NCI-H460 (cell line): ENCODE data around the gene MRPL43. TPM values are rescaled to one million over a fixed set of nuclear protein-coding genes. Genes with fewer than 3 reads are reported as not detected.
"Not testable (repeated sequence)": the region's sequence is repeated elsewhere in the genome, so short reads cannot be mapped to it uniquely, and the experiment has no call there.

Experiments used
- DNase-seq: peaks from one replicate; pipeline ENCODE4 v3.0.0-alpha.2; 2016; ENCODE audit warnings: low read depth; ENCODE audit errors: extremely low read depth
- polyA plus RNA-seq: library from polyadenylated mRNA; depleted of rRNA; stranded (reverse); fragments of >200 nt; gene quantifications from 2 replicates; pipeline ENCODE4 v1.2.3, GENCODE V29; 2014; cell fraction: nucleus; rRNA removed
- total RNA-seq: library from RNA; depleted of rRNA; stranded (reverse); fragments of >200 nt; shearing (Covaris generic); gene quantifications from 2 replicates; pipeline ENCODE4 v1.2.3, GENCODE V29; 2014; rRNA removed

MRPL43 gene
- total RNA-seq: 72.4 and 78.9 TPM in 2 replicates
- polyA plus RNA-seq: 125 and 166 TPM in 2 replicates

DNA sequence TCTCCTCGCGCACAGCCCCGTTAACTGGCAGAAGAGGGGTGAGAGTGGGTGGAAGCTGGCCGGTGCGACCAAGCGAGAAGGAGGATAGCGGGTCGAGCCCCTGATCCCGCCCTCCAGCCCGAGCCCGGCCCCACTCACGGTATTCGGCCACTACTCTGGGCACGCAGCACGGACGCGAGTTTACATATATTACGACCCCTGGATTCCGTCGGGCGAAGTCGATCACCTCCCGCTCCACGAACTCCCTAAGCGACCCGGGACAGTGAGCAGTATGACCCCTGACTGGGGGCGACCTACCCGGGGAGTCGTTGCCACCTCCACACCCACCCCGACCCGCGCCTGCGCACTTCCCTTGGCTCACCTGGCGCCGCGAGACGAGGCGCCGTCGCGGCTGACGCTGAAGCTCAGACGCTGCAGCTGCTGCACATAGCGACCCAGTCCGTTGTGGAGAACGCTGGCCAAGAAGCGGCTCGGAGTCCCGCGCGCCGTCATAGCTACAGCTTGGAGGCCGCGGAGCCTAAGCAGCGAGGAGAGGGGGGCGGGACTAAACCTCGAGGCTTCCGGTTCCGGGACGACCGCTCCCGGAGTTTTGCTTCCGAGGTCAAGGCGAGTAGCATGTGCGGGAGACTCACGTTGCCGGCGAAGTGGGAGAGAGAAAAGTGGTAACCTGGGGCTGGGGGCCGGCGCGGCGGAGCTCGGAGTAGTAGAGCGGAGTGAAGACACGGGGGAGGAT lies at the start of gene MRPL43, which contains the start of gene TWNK:
Gene MRPL43, minus strand, starts transcription at position 546 of the 733 bp plus-strand sequence. Its CDS starts 54 bp downstream, at position 492.
Gene TWNK, plus strand, starts transcription at position 592 of the 733 bp plus-strand sequence. CDS start 668 bp downstream, outside the sequence.
- DNase-seq: peak; percentile 72

GRCh38 chr10:101036726-101037125 lies 49.4 kb upstream of the MRPL43 start:
- DNase-seq: no peak

GRCh38 chr10:101035916-101036702 lies 48.8 kb upstream of the MRPL43 start:
- DNase-seq: no peak

DNA sequence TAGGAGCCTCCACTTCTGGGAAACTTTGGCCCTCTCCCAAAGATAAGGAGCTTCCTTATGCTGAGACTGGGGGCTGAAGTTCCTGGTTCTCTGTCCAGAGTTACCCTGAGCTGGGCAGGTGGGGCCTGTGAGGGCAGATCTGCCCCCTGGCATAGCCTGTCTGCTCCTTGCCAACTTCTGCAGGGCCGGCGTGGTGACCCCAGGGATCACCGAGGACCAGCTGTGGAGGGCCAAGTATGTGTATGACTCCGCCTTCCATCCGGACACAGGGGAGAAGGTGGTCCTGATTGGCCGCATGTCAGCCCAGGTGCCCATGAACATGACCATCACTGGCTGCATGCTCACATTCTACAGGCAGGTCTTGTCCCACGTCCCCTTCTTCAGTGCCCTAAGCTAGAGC lies 48.0 kb upstream of the MRPL43 start:
- DNase-seq: no peak

DNA sequence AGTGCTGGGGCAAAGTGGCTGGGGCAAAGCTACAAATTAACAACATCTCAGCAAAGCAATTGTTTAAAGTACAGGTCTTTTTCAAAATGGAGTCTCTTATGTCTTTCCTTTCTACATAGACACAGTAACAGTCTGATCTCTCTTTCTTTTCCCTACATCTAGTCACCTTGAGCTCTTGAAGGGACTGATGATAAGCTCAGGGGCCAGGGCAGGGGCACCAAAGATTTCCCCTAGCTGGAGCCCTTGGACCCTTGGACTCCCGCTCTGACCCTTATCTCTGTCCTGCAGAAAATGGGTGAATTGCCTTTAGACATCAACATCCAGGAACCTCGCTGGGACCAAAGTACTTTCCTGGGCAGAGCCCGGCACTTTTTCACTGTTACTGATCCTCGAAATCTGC lies 47.1 kb upstream of the MRPL43 start:
- DNase-seq: not testable (repeated sequence)

DNA sequence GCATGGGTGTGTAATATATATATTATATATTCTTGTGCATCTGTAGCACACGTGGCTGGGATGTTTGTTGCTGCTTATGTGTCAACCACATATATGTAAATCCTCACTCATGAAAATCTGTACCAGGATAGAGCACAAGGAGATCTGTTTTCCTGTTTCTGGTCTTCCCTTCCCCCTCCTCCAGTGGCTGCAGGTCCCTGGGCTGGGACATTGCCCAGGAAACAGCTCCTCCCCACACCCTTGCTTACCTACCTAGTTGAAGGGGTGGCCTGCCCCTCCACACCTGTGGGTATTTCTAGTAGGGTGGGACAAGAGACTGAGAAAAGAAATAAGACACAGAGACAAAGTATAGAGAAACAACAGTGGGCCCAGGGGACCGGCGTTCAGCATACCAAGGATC lies 46.0 kb upstream of the MRPL43 start:
- DNase-seq: no peak

GRCh38 chr10:101032637-101033224 lies 45.4 kb upstream of the MRPL43 start:
- DNase-seq: no peak

GRCh38 chr10:101031796-101032636 lies 44.7 kb upstream of the MRPL43 start:
- no peak for DNase-seq

- DNase-seq: peak; percentile 89
Measured at GRCh38 chr10:101031128-101031795, 44.0 kb upstream of the MRPL43 start, which contains the start of the genes PDZD7 and SFXN3. TSS of gene PDZD7 (minus strand) at chr10:101031129. CDS start at chr10:101030219, 910 bp downstream. TSS of gene SFXN3 (plus strand) at chr10:101031234. CDS start at chr10:101034695, 3,461 bp downstream.

- DNase-seq: no peak
Measured at GRCh38 chr10:101030496-101031127, 43.3 kb upstream of the MRPL43 start.

- no peak for DNase-seq
Measured at GRCh38 chr10:101029520-101030295, 42.4 kb upstream of the MRPL43 start.

DNA sequence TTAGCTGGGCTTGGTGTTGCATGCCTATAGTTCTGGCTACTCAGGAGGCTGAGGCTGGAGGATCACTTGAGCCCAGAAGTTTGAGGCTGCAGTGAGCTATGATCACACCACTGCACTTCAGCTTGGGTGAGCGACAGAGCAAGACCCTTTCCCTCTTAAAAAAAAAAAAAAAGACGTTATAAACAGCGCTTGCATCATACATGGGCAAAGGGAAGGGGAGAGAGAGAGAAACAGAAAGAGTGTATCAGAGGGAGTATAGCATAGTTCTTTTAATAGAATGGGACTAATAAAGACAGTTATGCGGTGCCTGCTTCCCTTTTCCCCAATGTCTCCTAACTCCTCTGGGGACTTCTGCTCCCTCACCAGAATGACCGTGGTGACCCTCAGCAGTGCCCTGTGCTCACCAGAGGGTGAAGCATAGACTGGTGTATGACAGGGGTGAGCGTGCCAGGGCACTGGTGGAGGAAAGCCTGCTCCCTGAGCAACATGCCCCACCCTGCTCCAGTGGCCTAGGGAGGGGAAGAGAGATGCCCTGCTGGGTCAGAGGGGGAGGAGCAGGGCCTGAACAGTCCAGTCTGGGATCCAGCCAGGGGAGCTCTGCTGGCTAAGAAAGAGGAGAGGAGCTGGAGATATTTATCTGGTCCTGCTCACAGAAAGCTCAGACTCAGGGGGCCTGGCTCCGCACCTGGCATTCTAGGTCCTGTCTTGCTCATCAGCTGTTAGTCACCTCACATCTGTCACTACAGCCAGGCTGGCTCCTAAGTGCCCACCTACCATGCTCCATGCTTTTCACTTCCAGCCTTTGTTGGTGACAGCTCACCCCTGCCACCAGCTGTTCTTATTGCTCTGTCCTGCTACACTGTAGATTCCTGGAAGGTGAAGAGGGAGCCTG lies 41.4 kb upstream of the MRPL43 start:
- DNase-seq: no peak

- DNase-seq: no peak
Measured at GRCh38 chr10:101027106-101027720, 39.9 kb upstream of the MRPL43 start.

- no peak for DNase-seq
Measured at GRCh38 chr10:101022967-101023705, 35.8 kb upstream of the MRPL43 start.

- no peak for DNase-seq
Measured at GRCh38 chr10:101021692-101022251, 34.5 kb upstream of the MRPL43 start.

- no peak for DNase-seq
Measured at GRCh38 chr10:101021239-101021638, 33.9 kb upstream of the MRPL43 start.
